HepG2 (cell line): Measurements from ENCODE around the gene EGR1. TPM values are rescaled to one million over a fixed set of nuclear protein-coding genes. Genes with fewer than 3 reads are reported as not detected.

Source experiments
- AKAP8 ChIP-seq: sonication (generic); formaldehyde crosslinking; IDR thresholded peaks from 2 replicates; pipeline ENCODE4 v1.5.1; 2020; ENCODE audit warnings: mild to moderate bottlenecking, missing genetic modification reagents
- ARNT ChIP-seq: fragments of 450-650 bp; IDR thresholded peaks from 2 replicates; pipeline ENCODE4 v1.6.1; 2017
- ESRRA ChIP-seq: sonication (generic); formaldehyde crosslinking; IDR thresholded peaks from 2 replicates; pipeline ENCODE4 v1.5.1; 2020; ENCODE audit warnings: mild to moderate bottlenecking, low read depth, missing genetic modification reagents
- GLI4 ChIP-seq: sonication (generic); formaldehyde crosslinking; IDR thresholded peaks from 2 replicates; pipeline ENCODE4 v1.5.1; 2020; ENCODE audit warnings: missing genetic modification reagents, mild to moderate bottlenecking, moderate library complexity, borderline replicate concordance
- GZF1 ChIP-seq: sonication (generic); formaldehyde crosslinking; IDR thresholded peaks from 2 replicates; pipeline ENCODE4 v1.5.1; 2020; ENCODE audit warnings: mild to moderate bottlenecking, missing genetic modification reagents
- HNRNPL ChIP-seq: fragments of 200-400 bp; formaldehyde crosslinking; IDR thresholded peaks from 2 replicates; pipeline ENCODE4 v1.6.1; 2017; ENCODE audit warnings: mild to moderate bottlenecking, low read depth, low read length
- ISX ChIP-seq: sonication (generic); formaldehyde crosslinking; conservative IDR thresholded peaks from 2 replicates; pipeline ENCODE4 v1.5.0; 2020; ENCODE audit warnings: missing genetic modification reagents
- KAT2B ChIP-seq: fragments of 150-350 bp; IDR thresholded peaks from 2 replicates; pipeline ENCODE4 v1.6.1; 2014; ENCODE audit warnings: low read depth, low read length, borderline replicate concordance
- NFKBIZ ChIP-seq: IDR thresholded peaks from 2 replicates; pipeline ENCODE4 v1.6.1; 2018; ENCODE audit warnings: missing genetic modification reagents, missing compliant biosample characterization
- PHF5A ChIP-seq: IDR thresholded peaks from one replicate; pipeline ENCODE4 v1.6.1; 2018; ENCODE audit warnings: low read depth, missing genetic modification reagents; ENCODE audit not compliant: unreplicated experiment
- REL ChIP-seq: sonication (generic); formaldehyde crosslinking; conservative IDR thresholded peaks from 2 replicates; pipeline ENCODE4 v1.8.0; 2022; ENCODE audit warnings: mild to moderate bottlenecking, missing genetic modification reagents, moderate library complexity
- SP5 ChIP-seq: IDR thresholded peaks from 2 replicates; pipeline ENCODE4 v1.6.1; 2016; ENCODE audit warnings: low read depth, borderline replicate concordance
- SRSF9 ChIP-seq: fragments of 200-400 bp; formaldehyde crosslinking; IDR thresholded peaks from 2 replicates; pipeline ENCODE4 v1.6.1; 2018; ENCODE audit warnings: borderline replicate concordance, mild to moderate bottlenecking, low read depth, low read length; ENCODE audit not compliant: insufficient read depth, poor library complexity, severe bottlenecking
- ZNF230 ChIP-seq: sonication (generic); formaldehyde crosslinking; IDR thresholded peaks from 2 replicates; pipeline ENCODE4 v1.4.0; 2020; ENCODE audit warnings: mild to moderate bottlenecking, missing genetic modification reagents
- ZNF260 ChIP-seq: sonication (generic); formaldehyde crosslinking; IDR thresholded peaks from 2 replicates; pipeline ENCODE4 v1.4.0; 2020; ENCODE audit warnings: missing genetic modification reagents, low read depth, mild to moderate bottlenecking, borderline replicate concordance
- ZNF329 ChIP-seq: sonication (generic); formaldehyde crosslinking; IDR thresholded peaks from 2 replicates; pipeline ENCODE4 v1.9.0; 2021; ENCODE audit warnings: low read depth, mild to moderate bottlenecking, missing genetic modification reagents
- ZNF550 ChIP-seq: sonication (generic); formaldehyde crosslinking; IDR thresholded peaks from 2 replicates; pipeline ENCODE4 v1.4.0; 2020; ENCODE audit warnings: mild to moderate bottlenecking, missing genetic modification reagents, borderline replicate concordance
- ZNF713 ChIP-seq: sonication (generic); formaldehyde crosslinking; IDR thresholded peaks from 2 replicates; pipeline ENCODE4 v1.4.0; 2020; ENCODE audit warnings: mild to moderate bottlenecking, missing genetic modification reagents
- ZNF772 ChIP-seq: sonication (generic); formaldehyde crosslinking; IDR thresholded peaks from 2 replicates; pipeline ENCODE4 v1.5.0; 2020; ENCODE audit warnings: mild to moderate bottlenecking, missing genetic modification reagents
- ZNF790 ChIP-seq: sonication (generic); formaldehyde crosslinking; IDR thresholded peaks from 2 replicates; pipeline ENCODE4 v1.8.0; 2022; ENCODE audit warnings: missing genetic modification reagents, mild to moderate bottlenecking, borderline replicate concordance
- ZNF878 ChIP-seq: sonication (generic); formaldehyde crosslinking; IDR thresholded peaks from 2 replicates; pipeline ENCODE4 v1.8.1; 2023; ENCODE audit warnings: mild to moderate bottlenecking, missing genetic modification reagents, moderate library complexity
- polyA plus RNA-seq, 8 experiments: library from polyadenylated mRNA; depleted of rRNA in 3 of 8; stranded (reverse) in 7 of 8; unstranded in 1 of 8; fragments of >200 nt; fragmentation: Illumina TruSeq in 4 of 8; extraction: Trizol in 4 of 8; gene quantifications; 2 replicates each; pipeline versions ENCODE4 v1.2.1 to v1.2.3, GENCODE V29; 2011 to 2016; ENCODE audit warnings: low read depth in 4 of 8, missing spikeins in 1 of 8, mixed read lengths in 1 of 8; ENCODE audit not compliant: insufficient read depth in 1 of 8
- total RNA-seq, 5 experiments: library from RNA; depleted of rRNA; stranded (reverse); fragments of >200 nt; fragmentation: Illumina TruSeq; extraction: Trizol; gene quantifications; 2 replicates each; pipeline ENCODE4 v1.2.3, GENCODE V29; 2016; ENCODE audit warnings: low read depth in 1 of 5
- TF ChIP-seq, protein P1 (sequence below): sonication (generic); formaldehyde crosslinking; conservative IDR thresholded peaks from 2 replicates; pipeline ENCODE4 v1.4.0; 2020; ENCODE audit warnings: missing genetic modification reagents
- TF ChIP-seq, protein P2 (sequence below): sonication (generic); formaldehyde crosslinking; IDR thresholded peaks from 2 replicates; pipeline ENCODE4 v1.4.0; 2020; ENCODE audit warnings: missing genetic modification reagents
- TF ChIP-seq, protein P3 (sequence below): sonication (generic); formaldehyde crosslinking; IDR thresholded peaks from 2 replicates; pipeline ENCODE4 v1.4.0; 2020; ENCODE audit warnings: low read depth, mild to moderate bottlenecking, missing genetic modification reagents
- TF ChIP-seq, protein P4 (sequence below): sonication (generic); formaldehyde crosslinking; IDR thresholded peaks from 2 replicates; pipeline ENCODE4 v1.4.0; 2020; ENCODE audit warnings: mild to moderate bottlenecking, missing genetic modification reagents

The EGR1 gene
- total and polyA plus RNA-seq, 2 of the 13 experiments (the other 11 are each of a cell fraction or from before 2014, with no cell fraction given): 4.1 to 4.5 TPM

DNA sequence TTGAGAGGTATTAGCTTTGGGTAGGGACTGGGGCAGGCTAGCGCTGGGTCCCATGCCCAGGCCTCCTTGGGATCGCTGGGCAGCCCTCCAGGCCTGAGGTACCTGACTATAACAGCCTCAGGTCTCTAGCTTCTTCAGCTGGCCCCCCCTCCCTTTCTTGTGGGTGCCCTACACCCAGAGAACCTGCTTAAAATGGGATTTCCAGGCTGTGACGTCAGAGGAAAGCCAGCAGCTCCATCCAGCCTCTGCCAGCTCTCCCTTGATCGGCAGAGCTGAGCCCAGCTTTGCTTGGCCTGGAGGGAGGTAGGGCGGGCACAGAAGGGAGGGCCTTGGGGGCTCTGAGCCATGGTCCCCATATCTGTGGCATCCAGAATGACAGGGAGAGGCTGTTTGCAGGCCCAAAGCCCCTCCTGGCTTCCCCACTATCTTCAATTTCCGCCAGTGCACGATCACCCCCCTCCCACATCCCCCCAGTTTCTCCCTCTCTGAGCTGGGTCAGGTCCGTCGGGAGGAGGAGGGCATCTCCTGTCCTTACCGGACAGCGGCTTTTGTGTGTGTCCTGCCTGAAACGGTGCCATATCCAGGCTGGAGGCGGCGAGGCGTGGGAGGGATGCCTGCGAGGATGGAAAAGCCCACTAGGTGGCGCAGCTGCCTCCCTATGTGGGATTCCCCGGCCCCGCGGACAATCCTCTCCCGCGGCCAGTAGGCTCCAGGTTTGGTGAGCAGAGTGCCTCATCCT lies 15.6 kb upstream of the EGR1 start (continued):
- TF ChIP-seq KAT2B (no peak), NFKBIZ (CRISPR knock-in tag) (no peak), ISX (CRISPR knock-in tag) (no peak), ZNF878 (CRISPR knock-in tag) (no peak), ESRRA (CRISPR knock-in tag) (no peak), ARNT (no peak), ZNF260 (CRISPR knock-in tag) (no peak), ZNF329 (CRISPR knock-in tag) (no peak), PHF5A (CRISPR knock-in tag) (no peak), ZNF230 (no peak), ZNF713 (CRISPR knock-in tag) (no peak), AKAP8 (CRISPR knock-in tag) (no peak; the same call in 1 of the 2 replicates), SP5 (no peak), ZNF790 (CRISPR knock-in tag) (no peak), HNRNPL (no peak), GZF1 (CRISPR knock-in tag) (no peak), ZNF772 (CRISPR knock-in tag) (no peak), REL (no peak), GLI4 (no peak), ZNF550 (CRISPR knock-in tag) (no peak), SRSF9 (no peak)
- TF ChIP-seq, protein P1, sequence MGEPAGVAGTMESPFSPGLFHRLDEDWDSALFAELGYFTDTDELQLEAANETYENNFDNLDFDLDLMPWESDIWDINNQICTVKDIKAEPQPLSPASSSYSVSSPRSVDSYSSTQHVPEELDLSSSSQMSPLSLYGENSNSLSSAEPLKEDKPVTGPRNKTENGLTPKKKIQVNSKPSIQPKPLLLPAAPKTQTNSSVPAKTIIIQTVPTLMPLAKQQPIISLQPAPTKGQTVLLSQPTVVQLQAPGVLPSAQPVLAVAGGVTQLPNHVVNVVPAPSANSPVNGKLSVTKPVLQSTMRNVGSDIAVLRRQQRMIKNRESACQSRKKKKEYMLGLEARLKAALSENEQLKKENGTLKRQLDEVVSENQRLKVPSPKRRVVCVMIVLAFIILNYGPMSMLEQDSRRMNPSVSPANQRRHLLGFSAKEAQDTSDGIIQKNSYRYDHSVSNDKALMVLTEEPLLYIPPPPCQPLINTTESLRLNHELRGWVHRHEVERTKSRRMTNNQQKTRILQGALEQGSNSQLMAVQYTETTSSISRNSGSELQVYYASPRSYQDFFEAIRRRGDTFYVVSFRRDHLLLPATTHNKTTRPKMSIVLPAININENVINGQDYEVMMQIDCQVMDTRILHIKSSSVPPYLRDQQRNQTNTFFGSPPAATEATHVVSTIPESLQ: no peak
- TF ChIP-seq, protein P2, sequence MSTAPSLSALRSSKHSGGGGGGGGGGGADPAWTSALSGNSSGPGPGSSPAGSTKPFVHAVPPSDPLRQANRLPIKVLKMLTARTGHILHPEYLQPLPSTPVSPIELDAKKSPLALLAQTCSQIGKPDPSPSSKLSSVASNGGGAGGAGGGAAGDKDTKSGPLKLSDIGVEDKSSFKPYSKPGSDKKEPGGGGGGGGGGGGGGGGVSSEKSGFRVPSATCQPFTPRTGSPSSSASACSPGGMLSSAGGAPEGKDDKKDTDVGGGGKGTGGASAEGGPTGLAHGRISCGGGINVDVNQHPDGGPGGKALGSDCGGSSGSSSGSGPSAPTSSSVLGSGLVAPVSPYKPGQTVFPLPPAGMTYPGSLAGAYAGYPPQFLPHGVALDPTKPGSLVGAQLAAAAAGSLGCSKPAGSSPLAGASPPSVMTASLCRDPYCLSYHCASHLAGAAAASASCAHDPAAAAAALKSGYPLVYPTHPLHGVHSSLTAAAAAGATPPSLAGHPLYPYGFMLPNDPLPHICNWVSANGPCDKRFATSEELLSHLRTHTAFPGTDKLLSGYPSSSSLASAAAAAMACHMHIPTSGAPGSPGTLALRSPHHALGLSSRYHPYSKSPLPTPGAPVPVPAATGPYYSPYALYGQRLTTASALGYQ (CRISPR knock-in tag): no peak
- TF ChIP-seq, protein P3, sequence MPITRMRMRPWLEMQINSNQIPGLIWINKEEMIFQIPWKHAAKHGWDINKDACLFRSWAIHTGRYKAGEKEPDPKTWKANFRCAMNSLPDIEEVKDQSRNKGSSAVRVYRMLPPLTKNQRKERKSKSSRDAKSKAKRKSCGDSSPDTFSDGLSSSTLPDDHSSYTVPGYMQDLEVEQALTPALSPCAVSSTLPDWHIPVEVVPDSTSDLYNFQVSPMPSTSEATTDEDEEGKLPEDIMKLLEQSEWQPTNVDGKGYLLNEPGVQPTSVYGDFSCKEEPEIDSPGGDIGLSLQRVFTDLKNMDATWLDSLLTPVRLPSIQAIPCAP (CRISPR knock-in tag): no peak
- TF ChIP-seq, protein P4, sequence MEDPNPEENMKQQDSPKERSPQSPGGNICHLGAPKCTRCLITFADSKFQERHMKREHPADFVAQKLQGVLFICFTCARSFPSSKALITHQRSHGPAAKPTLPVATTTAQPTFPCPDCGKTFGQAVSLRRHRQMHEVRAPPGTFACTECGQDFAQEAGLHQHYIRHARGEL (CRISPR knock-in tag): no peak
